ENCODE measurements around the gene PSORS1C2. TPM values are rescaled to one million over a fixed set of nuclear protein-coding genes. Genes with fewer than 3 reads are reported as not detected.

The PSORS1C2 gene
- total RNA-seq, 1 donor from 2014 or later, result not detected

GRCh38 chr6:31112478-31112877 lies 26.4 kb downstream of the PSORS1C2 start, which contains the start of gene C6orf15:
TSS of gene C6orf15 (minus strand) at chr6:31112575. CDS start at chr6:31112555, 20 bp downstream.
- no peak for TF ChIP-seq CTCF (IDR thresholded peaks at IDR 0.05)
- POLR2A ChIA-PET, result no interaction called here
- ATAC-seq (ENCODE audit: low read depth) (no peak), DNase-seq (no peak)
- intact Hi-C loops (cut with micrococcal nuclease), result no loop called here
- H3K27me3 Mint-ChIP-seq, result peaks cover 31% of the 10 kb centered on the region
- peaks cover 5% of the 10 kb centered on the region for H3K4me1 Mint-ChIP-seq
- CTCF ChIA-PET, result no interaction called here
- H3K27ac Mint-ChIP-seq, result no peak within 1 kb of the TSS
- H3K4me3 Mint-ChIP-seq, result no peak within 1 kb of the TSS
- H3K9me3 Mint-ChIP-seq, result no peaks in the 10 kb centered on the region
- H3K36me3 Mint-ChIP-seq (ENCODE audit: low read depth), result no peaks in the 10 kb centered on the region

GRCh38 chr6:31111712-31112111 lies 27.2 kb downstream of the PSORS1C2 start:
- Mint-ChIP-seq H3K27me3 (peaks cover 31% of the 10 kb centered on the region), H3K36me3 (ENCODE audit: low read depth) (no peaks in the 10 kb centered on the region), H3K4me1 (peaks cover 5% of the 10 kb centered on the region), H3K4me3 (no peak overlapping the region), H3K9me3 (no peaks in the 10 kb centered on the region), H3K27ac (no peak overlapping the region)
- ChIA-PET POLR2A (no interaction called here), CTCF (no interaction called here)
- ATAC-seq (ENCODE audit: low read depth) (no peak), DNase-seq (no peak)
- intact Hi-C loops (cut with micrococcal nuclease), result no loop called here
- no peak for TF ChIP-seq CTCF (IDR thresholded peaks at IDR 0.05)

GRCh38 chr6:31110825-31111582 lies 27.9 kb downstream of the PSORS1C2 start:
- no peak for DNase-seq
- Mint-ChIP-seq H3K36me3 (ENCODE audit: low read depth) (no peaks in the 10 kb centered on the region), H3K27ac (no peak overlapping the region), H3K4me3 (no peak overlapping the region), H3K4me1 (peaks cover 5% of the 10 kb centered on the region), H3K9me3 (no peaks in the 10 kb centered on the region), H3K27me3 (peaks cover 31% of the 10 kb centered on the region)
- CTCF ChIA-PET, result no interaction called here
- POLR2A ChIA-PET, result no interaction called here
- ATAC-seq (ENCODE audit: low read depth), result no peak
- intact Hi-C loops (cut with micrococcal nuclease), result no loop called here
- no peak for TF ChIP-seq CTCF (IDR thresholded peaks at IDR 0.05)

GRCh38 chr6:31107052-31107451 lies 31.8 kb downstream of the PSORS1C2 start:
- H3K4me3 Mint-ChIP-seq, result no peak overlapping the region
- no peak for ATAC-seq (ENCODE audit: low read depth)
- no peak for DNase-seq
- ChIA-PET CTCF (no interaction called here), POLR2A (no interaction called here)
- intact Hi-C loops (cut with micrococcal nuclease), result no loop called here
- H3K36me3 Mint-ChIP-seq (ENCODE audit: low read depth), result no peaks in the 10 kb centered on the region
- H3K27me3 Mint-ChIP-seq, result peaks cover 27% of the 10 kb centered on the region
- no peak for TF ChIP-seq CTCF (IDR thresholded peaks at IDR 0.05)
- no peaks in the 10 kb centered on the region for H3K9me3 Mint-ChIP-seq
- no peak overlapping the region for H3K27ac Mint-ChIP-seq
- no peaks in the 10 kb centered on the region for H3K4me1 Mint-ChIP-seq

GRCh38 chr6:31103136-31103535 lies 35.7 kb downstream of the PSORS1C2 start:
- no peak for DNase-seq
- H3K27ac Mint-ChIP-seq, result no peak overlapping the region

More at GRCh38 chr6:31103136-31103535, 35.7 kb downstream of the PSORS1C2 start:
- POLR2A ChIA-PET, result no interaction called here
- H3K9me3 Mint-ChIP-seq, result no peaks in the 10 kb centered on the region
- H3K27me3 Mint-ChIP-seq, result peaks cover 3% of the 10 kb centered on the region
- ATAC-seq (ENCODE audit: low read depth), result no peak
- TF ChIP-seq CTCF (IDR thresholded peaks at IDR 0.05), result no peak
- CTCF ChIA-PET, result interaction anchor here (1.3 to 1.4 kb wide), 2 partner anchors 16 to 263 kb away, joined by 3 to 9 read pairs; no protein-coding TSS in a partner anchor
- intact Hi-C loops (cut with micrococcal nuclease), result no loop called here
- H3K4me1 Mint-ChIP-seq, result no peaks in the 10 kb centered on the region
- H3K36me3 Mint-ChIP-seq (ENCODE audit: low read depth), result no peaks in the 10 kb centered on the region
- H3K4me3 Mint-ChIP-seq, result no peak overlapping the region
